ENCODE data around the gene AP5B1.
A peak's percentile ranks its signal among the peaks of the same experiment; 100 is the strongest.

The AP5B1 gene

GRCh38 chr11:65781962-65782815, 1.4 kb upstream of the AP5B1 start:
- peak overlapping the region; percentile 71 for H3K9ac ChIP-seq (ENCODE audit: low read length)
- no peak overlapping the region for H3K4ac ChIP-seq (ENCODE audit: low read depth in 1 of 2, low read length in 2 of 2)
- peaks cover 36% of the 10 kb centered on the region for H3K4me1 ChIP-seq (ENCODE audit: control insufficient read depth, insufficient read depth, low read depth, low read length)
- H2BK5ac ChIP-seq (ENCODE audit: low read depth, low read length, poor library complexity, severe bottlenecking) = no peak overlapping the region
- H3K79me1 ChIP-seq (replicated peaks; ENCODE audit: low read length, poor library complexity, severe bottlenecking) = peaks cover 26% of the 10 kb centered on the region
- H2AFZ ChIP-seq (ENCODE audit: low read depth, low read length) = no peak overlapping the region
- peaks cover 20 to 24% of the 10 kb centered on the region in 2 experiments for H3K36me3 ChIP-seq (ENCODE audit: control insufficient read depth in 1 of 2, insufficient read depth in 2 of 2, low read depth in 1 of 2, low read length in 2 of 2)
- H2BK12ac ChIP-seq (ENCODE audit: low read length in 2 of 2) = peak overlapping the region in 1 of 2 experiments; percentile 11
- H2BK15ac ChIP-seq (ENCODE audit: low read depth, poor library complexity, severe bottlenecking) = peak overlapping the region; percentile 36
- H3K27me3 ChIP-seq (ENCODE audit: control insufficient read depth in 1 of 2, insufficient read depth in 1 of 2, low read length in 2 of 2) = peaks cover 19 to 40% of the 10 kb centered on the region in 2 experiments
- no peak overlapping the region for H3K27ac ChIP-seq (ENCODE audit: low read length, poor library complexity, severe bottlenecking)
- H2BK120ac ChIP-seq (ENCODE audit: low read depth, low read length) = no peak overlapping the region
- 87% methylated on average over 9 of the region's 13 CpGs for WGBS
- peak overlapping the region in 1 of 2 experiments; percentile 65 for H3K23ac ChIP-seq (ENCODE audit: low read length in 2 of 2)
- no peak overlapping the region for H2AK5ac ChIP-seq (ENCODE audit: low read length, severe bottlenecking)
- H4K8ac ChIP-seq (ENCODE audit: low read length) = peak overlapping the region; percentile 45
- no peak overlapping the region for H3K4me2 ChIP-seq (ENCODE audit: low read length, poor library complexity, severe bottlenecking)
- no peaks in the 10 kb centered on the region for H3K9me3 ChIP-seq (ENCODE audit: control insufficient read depth, low read length)
- no peak overlapping the region for H3K18ac ChIP-seq (ENCODE audit: low read depth in 1 of 2, low read length in 2 of 2)
- H3K14ac ChIP-seq (ENCODE audit: low read length in 2 of 2) = no peak overlapping the region
- no peak for DNase-seq
- H4K91ac ChIP-seq (ENCODE audit: low read length) = no peak overlapping the region
- no peak overlapping the region for H3K4me3 ChIP-seq (ENCODE audit: insufficient read depth in 1 of 2, low read depth in 1 of 2, low read length in 2 of 2)

GRCh38 chr11:65781152-65781961, 581 bp upstream of the AP5B1 start:
- H4K8ac ChIP-seq (ENCODE audit: low read length) = peak overlapping the region; percentile 45
- WGBS = 11% methylated on average over 73 of the region's 83 CpGs
- H2BK12ac ChIP-seq (ENCODE audit: low read length in 2 of 2) = peak overlapping the region; percentile 11 to 30
- H2BK120ac ChIP-seq (ENCODE audit: low read depth, low read length) = peak overlapping the region; percentile 58
- H2AK5ac ChIP-seq (ENCODE audit: low read length, severe bottlenecking) = no peak overlapping the region
- no peak overlapping the region for H3K14ac ChIP-seq (ENCODE audit: low read length in 2 of 2)
- H2BK5ac ChIP-seq (ENCODE audit: low read depth, low read length, poor library complexity, severe bottlenecking) = peak overlapping the region; percentile 35
- peak overlapping the region in 1 of 2 experiments; percentile 3 for H3K23ac ChIP-seq (ENCODE audit: low read length in 2 of 2)
- peak overlapping the region; percentile 55 for H2BK15ac ChIP-seq (ENCODE audit: low read depth, poor library complexity, severe bottlenecking)
- H3K79me1 ChIP-seq (replicated peaks; ENCODE audit: low read length, poor library complexity, severe bottlenecking) = peaks cover 32% of the 10 kb centered on the region
- peaks cover 26 to 32% of the 10 kb centered on the region in 2 experiments for H3K36me3 ChIP-seq (ENCODE audit: control insufficient read depth in 1 of 2, insufficient read depth in 2 of 2, low read depth in 1 of 2, low read length in 2 of 2)
- H4K91ac ChIP-seq (ENCODE audit: low read length) = peak overlapping the region; percentile 48
- H3K4ac ChIP-seq (ENCODE audit: low read depth in 1 of 2, low read length in 2 of 2) = peak overlapping the region in 1 of 2 experiments; percentile 33
- peak overlapping the region; percentile 71 for H3K9ac ChIP-seq (ENCODE audit: low read length)
- H3K27ac ChIP-seq (ENCODE audit: low read length, poor library complexity, severe bottlenecking) = no peak overlapping the region
- H3K18ac ChIP-seq (ENCODE audit: low read depth in 1 of 2, low read length in 2 of 2) = peak overlapping the region; percentile 21 to 50
- peak overlapping the region; percentile 36 for H2AFZ ChIP-seq (ENCODE audit: low read depth, low read length)
- peaks cover 14 to 34% of the 10 kb centered on the region in 2 experiments for H3K27me3 ChIP-seq (ENCODE audit: control insufficient read depth in 1 of 2, insufficient read depth in 1 of 2, low read length in 2 of 2)
- peaks cover 30% of the 10 kb centered on the region for H3K4me1 ChIP-seq (ENCODE audit: control insufficient read depth, insufficient read depth, low read depth, low read length)
- peak overlapping the region; percentile 93 for H3K4me2 ChIP-seq (ENCODE audit: low read length, poor library complexity, severe bottlenecking)
- no peak for DNase-seq
- no peaks in the 10 kb centered on the region for H3K9me3 ChIP-seq (ENCODE audit: control insufficient read depth, low read length)
- peak overlapping the region; percentile 51 to 76 for H3K4me3 ChIP-seq (ENCODE audit: insufficient read depth in 1 of 2, low read depth in 1 of 2, low read length in 2 of 2)

- Histone ChIP-seq H3K27ac (ENCODE audit: low read length, poor library complexity, severe bottlenecking) (no peak overlapping the region), H4K8ac (ENCODE audit: low read length) (peak overlapping the region; percentile 98), H3K36me3 (ENCODE audit: control insufficient read depth in 1 of 2, insufficient read depth in 2 of 2, low read depth in 1 of 2, low read length in 2 of 2) (peaks cover 28 to 37% of the 10 kb centered on the region in 2 experiments), H3K23ac (ENCODE audit: low read length in 2 of 2) (peak overlapping the region in 1 of 2 experiments; percentile 91), H3K79me1 (replicated peaks; ENCODE audit: low read length, poor library complexity, severe bottlenecking) (peaks cover 39% of the 10 kb centered on the region), H2AFZ (ENCODE audit: low read depth, low read length) (peak overlapping the region; percentile 83), H3K27me3 (ENCODE audit: control insufficient read depth in 1 of 2, insufficient read depth in 1 of 2, low read length in 2 of 2) (peaks cover 2 to 22% of the 10 kb centered on the region in 2 experiments), H2BK5ac (ENCODE audit: low read depth, low read length, poor library complexity, severe bottlenecking) (no peak overlapping the region), H2BK12ac (ENCODE audit: low read length in 2 of 2) (peak overlapping the region in 1 of 2 experiments; percentile 94), H3K4ac (ENCODE audit: low read depth in 1 of 2, low read length in 2 of 2) (peak overlapping the region; percentile 46 to 91), H3K9ac (ENCODE audit: low read length) (peak overlapping the region; percentile 94), H3K4me1 (ENCODE audit: control insufficient read depth, insufficient read depth, low read depth, low read length) (peaks cover 30% of the 10 kb centered on the region), H3K18ac (ENCODE audit: low read depth in 1 of 2, low read length in 2 of 2) (peak overlapping the region; percentile 96), H3K4me3 (ENCODE audit: insufficient read depth in 1 of 2, low read depth in 1 of 2, low read length in 2 of 2) (peak overlapping the region; percentile 76 to 85), H3K4me2 (ENCODE audit: low read length, poor library complexity, severe bottlenecking) (peak overlapping the region; percentile 75), H2AK5ac (ENCODE audit: low read length, severe bottlenecking) (peak overlapping the region; percentile 32), H4K91ac (ENCODE audit: low read length) (peak overlapping the region; percentile 94), H3K14ac (ENCODE audit: low read length in 2 of 2) (peak overlapping the region; percentile 65 to 89), H2BK15ac (ENCODE audit: low read depth, poor library complexity, severe bottlenecking) (peak overlapping the region; percentile 85), H3K9me3 (ENCODE audit: control insufficient read depth, low read length) (no peaks in the 10 kb centered on the region), H2BK120ac (ENCODE audit: low read depth, low read length) (peak overlapping the region; percentile 58)
- DNase-seq = peak; percentile 80
- WGBS = 9% methylated on average over 57 of the region's 76 CpGs
Observed at GRCh38 chr11:65779919-65780769, 632 bp downstream of the AP5B1 start.

Measured in mesenchymal stem cell (in vitro differentiated cells and primary cell).